Placental pericyte (primary cell): ENCODE results near the gene CXADR. TPM values are rescaled to one million over a fixed set of nuclear protein-coding genes. Genes with fewer than 3 reads are reported as not detected.

Experiments used
- small RNA-seq: library from RNA; depleted of rRNA; stranded (forward); fragments of <200 nt; gene quantifications from one replicate; pipeline ENCODE3, GENCODE V24; 2012; ENCODE audit warnings: low replicate concordance
- total RNA-seq: library from RNA; depleted of rRNA; stranded (reverse); fragments of >200 nt; gene quantifications from 2 replicates; pipeline ENCODE4 v1.2.3, GENCODE V29; 2012

CXADR gene
- total RNA-seq: 3.1 and 5.6 TPM in 2 replicates

DNA sequence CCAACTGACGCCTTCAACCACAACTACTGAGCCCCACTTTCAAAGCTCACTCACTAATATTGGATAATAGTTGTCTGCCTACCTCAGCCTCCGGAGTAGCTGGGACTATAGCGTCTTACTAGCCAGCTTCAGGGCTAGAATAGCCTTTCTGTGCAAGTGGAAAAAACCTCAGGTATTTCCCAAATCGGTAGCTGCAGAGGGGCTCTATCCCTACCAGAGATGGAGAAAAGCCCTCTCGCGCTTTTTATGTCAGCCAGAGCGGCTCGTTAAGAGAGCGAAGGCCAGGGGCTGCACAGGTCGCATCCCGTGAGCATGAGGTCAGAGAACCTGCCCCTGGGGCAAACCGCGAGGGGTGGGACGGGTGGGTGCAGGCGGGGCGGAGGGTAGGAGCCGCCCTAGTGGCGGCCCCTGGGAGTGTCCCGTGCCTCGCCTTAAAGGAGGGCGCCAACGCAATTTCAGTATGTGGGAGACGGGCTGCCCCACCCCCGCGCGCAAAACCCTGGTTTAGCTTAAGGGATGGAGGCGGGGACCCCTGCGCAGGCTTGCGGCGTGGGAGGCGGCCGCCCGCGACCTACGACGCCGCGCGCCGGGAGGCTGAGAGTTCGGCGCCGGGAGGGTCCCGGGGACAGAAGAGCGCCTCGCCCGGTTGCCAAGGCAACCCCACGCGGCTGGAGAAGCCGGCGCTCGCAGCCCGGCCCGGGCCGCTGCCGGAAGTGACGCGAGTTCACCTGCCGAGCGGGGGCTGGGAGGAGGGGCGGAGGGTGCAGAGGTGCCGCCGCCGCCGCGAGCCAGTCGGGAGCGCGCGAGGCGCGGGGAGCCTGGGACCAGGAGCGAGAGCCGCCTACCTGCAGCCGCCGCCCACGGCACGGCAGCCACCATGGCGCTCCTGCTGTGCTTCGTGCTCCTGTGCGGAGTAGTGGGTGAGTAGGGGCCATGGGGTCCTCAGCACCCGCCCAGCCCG is at the start of gene CXADR:
CXADR (plus strand) TSS at position 791 of the 961 bp plus-strand sequence; CDS start at position 878, 87 bp downstream.

DNA sequence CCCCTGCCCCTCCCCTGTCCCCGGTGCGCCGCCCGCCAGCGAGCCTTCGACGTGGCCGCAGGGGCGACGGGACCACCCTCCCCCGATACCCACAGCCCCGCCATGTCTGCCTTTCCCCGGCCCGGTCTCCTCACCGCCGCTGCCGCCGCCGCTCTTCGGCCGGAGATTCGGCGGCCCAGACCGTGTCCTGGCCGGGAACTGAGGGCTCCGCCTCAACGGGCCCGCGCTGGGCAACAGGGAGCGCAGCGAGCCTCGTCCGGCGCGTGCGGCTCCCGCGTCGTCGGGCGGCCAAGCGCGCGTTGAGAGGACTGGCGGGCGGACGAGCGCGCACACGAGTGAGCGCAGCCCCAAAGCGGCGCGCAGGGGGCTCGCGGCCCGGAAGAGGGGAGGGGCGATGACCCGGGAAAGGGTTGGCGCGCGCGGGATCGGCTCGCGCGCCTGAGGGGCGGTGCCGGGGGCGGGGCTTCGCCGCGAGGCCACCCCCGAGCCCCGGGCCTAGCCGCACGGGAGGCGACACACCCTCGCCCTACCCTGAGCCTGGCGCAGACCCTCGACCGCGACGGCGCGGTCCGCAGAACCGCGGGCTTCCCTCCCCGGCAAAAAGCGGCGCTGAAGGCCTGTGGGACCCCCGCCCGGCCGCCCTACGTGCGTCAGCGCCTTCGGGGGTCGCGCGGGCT is 99.9 kb downstream of the CXADR start, which contains the start of gene BTG3:
BTG3 (minus strand) TSS at position 337 of the 677 bp plus-strand sequence. CDS start 3,757 bp downstream, outside the sequence.

Small RNA genes lying within 50 kb of the gene (small RNA-seq; reads per million reads assigned to genes)
- not detected for gene RF00019
- not detected for gene RN7SL163P
- not detected for gene RPL39P40

Other genes with a start within 250 kb of the CXADR start
- 27.4 and 29.3 TPM in 2 replicates for gene BTG3, start 99.9 kb downstream of the CXADR start, total RNA-seq